Head of caudate nucleus (tissue), 42 donors: ENCODE measurements around the gene CD68.

Experiments used
- DNase-seq, 42 donors: peaks; one replicate each; pipeline versions ENCODE4 v3.0.0 to v3.0.0-alpha.2; 2020 to 2021; ENCODE audit warnings: mixed read lengths in 7 of 42
- intact Hi-C: fragments of 100-400 bp; cut with DNase I; formaldehyde crosslinking; loops from one replicate; pipeline ENCODE4 v1.15.0; 2022

CD68 gene

DNA sequence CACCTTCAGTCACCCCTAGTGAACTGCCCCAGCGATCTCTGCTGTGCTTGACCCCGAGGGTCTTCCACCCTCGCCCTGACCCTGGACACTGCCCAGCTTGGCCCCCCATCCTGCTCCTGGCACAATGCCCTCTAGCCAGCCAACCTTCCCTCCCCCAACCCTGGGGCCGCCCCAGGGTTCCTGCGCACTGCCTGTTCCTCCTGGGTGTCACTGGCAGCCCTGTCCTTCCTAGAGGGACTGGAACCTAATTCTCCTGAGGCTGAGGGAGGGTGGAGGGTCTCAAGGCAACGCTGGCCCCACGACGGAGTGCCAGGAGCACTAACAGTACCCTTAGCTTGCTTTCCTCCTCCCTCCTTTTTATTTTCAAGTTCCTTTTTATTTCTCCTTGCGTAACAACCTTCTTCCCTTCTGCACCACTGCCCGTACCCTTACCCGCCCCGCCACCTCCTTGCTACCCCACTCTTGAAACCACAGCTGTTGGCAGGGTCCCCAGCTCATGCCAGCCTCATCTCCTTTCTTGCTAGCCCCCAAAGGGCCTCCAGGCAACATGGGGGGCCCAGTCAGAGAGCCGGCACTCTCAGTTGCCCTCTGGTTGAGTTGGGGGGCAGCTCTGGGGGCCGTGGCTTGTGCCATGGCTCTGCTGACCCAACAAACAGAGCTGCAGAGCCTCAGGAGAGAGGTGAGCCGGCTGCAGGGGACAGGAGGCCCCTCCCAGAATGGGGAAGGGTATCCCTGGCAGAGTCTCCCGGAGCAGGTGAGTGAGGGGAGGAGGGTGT is 20.7 kb upstream of the CD68 start, which contains the start of gene TNFSF13:
Gene TNFSF13 (plus strand): TSS at position 207 of the 776 bp plus-strand sequence. CDS start 290 bp downstream, at position 497.
- peak in 16 of 42 donors; percentile 30 to 69 (median 43) for DNase-seq
- intact Hi-C loops, result no loop called here

DNA sequence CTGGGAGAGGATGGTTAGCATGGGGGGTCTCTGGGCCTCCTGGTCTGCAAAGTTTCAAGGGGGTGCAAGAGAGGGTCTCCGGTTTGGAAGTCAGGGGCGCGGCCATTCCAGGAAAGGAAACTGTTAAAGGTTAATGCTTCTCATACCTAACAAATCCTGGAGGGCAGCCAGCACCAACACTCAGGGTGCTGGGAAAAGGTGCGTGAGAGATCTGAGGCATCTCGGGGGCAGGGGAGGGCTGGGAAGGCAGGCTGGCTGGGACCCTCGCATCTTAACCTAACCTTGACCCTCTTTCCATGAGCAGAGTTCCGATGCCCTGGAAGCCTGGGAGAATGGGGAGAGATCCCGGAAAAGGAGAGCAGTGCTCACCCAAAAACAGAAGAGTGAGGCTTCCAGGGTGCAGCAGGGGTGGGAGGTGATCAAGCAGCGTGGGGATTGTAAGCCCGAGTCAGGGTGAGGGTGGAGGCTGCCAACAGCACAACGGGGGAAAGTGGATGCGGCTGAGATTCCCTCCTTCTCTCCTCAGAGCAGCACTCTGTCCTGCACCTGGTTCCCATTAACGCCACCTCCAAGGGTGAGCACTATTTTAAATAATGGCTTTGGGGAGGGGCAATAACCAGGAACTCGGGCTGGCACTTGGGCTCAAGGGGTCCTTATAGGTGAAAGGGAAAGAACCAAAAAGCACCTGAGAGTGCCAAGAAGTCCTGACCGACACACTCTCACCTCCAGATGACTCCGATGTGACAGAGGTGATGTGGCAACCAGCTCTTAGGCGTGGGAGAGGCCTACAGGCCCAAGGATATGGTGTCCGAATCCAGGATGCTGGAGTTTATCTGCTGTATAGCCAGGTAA is 19.9 kb upstream of the CD68 start:
- intact Hi-C loops, result loop anchor here (2.0 kb wide), 2 partner anchors 45 to 123 kb away; no protein-coding TSS in a partner anchor
- DNase-seq, result peak in 29 of 42 donors; percentile 32 to 86 (median 60)

DNA sequence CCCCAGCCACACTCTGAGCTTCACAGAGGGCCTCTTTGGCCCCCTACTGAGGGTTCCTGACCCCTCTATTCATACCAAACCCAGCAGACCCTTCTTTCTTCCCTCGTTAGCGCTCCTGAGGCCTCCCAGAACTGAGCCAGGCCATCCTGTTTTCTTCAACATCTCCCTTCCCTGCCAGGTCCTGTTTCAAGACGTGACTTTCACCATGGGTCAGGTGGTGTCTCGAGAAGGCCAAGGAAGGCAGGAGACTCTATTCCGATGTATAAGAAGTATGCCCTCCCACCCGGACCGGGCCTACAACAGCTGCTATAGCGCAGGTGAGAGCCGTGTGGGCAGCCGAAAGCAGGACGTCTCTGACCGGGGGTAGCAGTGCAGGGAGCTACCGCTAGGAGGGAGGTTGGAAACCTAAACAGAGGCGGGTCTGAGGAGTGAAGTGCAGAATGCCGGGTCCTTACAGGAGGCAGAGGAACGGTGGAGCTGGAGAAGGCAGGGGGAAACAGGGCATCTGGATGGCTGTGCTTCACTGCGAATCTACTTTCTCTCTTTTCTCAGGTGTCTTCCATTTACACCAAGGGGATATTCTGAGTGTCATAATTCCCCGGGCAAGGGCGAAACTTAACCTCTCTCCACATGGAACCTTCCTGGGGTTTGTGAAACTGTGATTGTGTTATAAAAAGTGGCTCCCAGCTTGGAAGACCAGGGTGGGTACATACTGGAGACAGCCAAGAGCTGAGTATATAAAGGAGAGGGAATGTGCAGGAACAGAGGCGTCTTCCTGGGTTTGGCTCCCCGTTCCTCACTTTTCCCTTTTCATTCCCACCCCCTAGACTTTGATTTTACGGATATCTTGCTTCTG is 19.0 kb upstream of the CD68 start:
- intact Hi-C loops, result loop anchor here (2.0 kb wide), 2 partner anchors 46 to 124 kb away; no protein-coding TSS in a partner anchor
- peak in 21 of 42 donors; percentile 21 to 70 (median 48) for DNase-seq

DNA sequence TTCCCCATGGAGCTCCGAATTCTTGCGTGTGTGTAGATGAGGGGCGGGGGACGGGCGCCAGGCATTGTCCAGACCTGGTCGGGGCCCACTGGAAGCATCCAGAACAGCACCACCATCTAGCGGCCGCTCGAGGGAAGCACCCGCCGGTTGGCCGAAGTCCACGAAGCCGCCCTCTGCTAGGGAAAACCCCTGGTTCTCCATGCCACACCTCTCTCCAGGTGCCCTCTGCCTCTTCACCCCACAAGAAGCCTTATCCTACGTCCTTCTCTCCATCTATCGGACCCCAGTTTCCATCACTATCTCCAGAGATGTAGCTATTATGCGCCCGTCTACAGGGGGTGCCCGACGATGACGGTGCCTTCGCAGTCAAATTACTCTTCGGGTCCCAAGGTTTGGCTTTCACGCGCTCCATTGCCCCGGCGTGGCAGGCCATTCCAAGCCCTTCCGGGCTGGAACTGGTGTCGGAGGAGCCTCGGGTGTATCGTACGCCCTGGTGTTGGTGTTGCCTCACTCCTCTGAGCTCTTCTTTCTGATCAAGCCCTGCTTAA is 18.3 kb upstream of the CD68 start:
- DNase-seq, result peak; percentile 78 to 96 (median 89)

DNA sequence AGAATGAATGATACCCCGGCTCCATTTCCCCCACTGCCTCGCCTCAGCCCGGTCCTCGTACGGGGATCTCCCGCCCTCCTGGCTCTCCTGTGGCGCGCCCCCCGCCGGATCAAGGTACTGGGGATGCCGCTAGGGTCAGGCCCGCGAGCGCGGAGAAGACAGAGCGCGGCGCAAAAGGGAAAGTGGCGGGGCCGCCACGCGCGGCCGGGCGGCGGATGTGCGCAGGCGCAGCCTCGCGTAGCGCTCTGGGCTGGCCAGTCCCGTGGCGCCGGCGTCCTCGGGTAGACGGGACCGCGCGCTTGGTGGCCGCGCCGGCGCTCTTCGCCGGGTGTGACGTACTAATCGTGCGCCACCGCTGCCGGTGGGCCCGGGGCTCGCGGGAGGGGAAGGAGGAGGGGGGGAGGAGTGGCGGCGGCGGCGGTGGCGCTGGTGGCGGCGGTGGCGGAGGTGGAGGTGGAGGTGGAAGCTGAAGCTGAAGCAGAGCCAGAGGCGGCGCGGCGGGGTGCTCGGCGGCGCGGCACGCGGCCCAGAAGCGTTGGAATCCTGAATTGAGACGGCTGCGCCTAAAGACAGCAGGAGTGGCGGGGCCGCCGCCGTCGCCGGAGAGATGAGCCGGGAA is 17.7 kb upstream of the CD68 start, which contains the start of gene SENP3:
Gene SENP3 (plus strand): TSS at position 331 of the 619 bp plus-strand sequence. CDS start 1,158 bp downstream, outside the sequence.
- peak; percentile 66 to 96 (median 90) for DNase-seq
- intact Hi-C loops, result loop anchor here (2.0 kb wide), 2 partner anchors 47 to 125 kb away; no protein-coding TSS in a partner anchor

More for the DNA sequence above, 18.3 kb upstream of the CD68 start:
- intact Hi-C loops, result loop anchor here (2.0 kb wide), 2 partner anchors 46 to 124 kb away; no protein-coding TSS in a partner anchor

DNA sequence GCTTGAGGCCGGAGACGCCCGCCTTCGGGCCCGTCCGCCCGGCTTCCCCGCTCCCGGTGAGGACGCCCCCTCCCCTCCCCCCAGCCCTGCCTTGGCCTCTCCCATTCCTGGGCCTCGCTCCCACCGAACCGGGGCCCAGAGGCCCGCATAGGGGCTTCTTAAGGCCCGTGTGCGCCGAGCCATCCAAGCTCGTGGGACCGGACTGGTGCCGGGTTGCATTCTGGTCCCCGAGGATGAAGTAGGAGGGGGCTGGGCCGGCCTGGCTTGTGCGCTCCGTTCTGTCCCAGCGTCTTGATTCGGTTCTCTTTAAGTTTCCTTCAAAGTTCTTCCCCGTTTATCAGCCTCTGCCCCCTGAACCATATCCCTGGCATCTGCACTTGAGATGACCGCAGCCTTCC is 17.2 kb upstream of the CD68 start:
- DNase-seq, result no peak
- intact Hi-C loops, result no loop called here

DNA sequence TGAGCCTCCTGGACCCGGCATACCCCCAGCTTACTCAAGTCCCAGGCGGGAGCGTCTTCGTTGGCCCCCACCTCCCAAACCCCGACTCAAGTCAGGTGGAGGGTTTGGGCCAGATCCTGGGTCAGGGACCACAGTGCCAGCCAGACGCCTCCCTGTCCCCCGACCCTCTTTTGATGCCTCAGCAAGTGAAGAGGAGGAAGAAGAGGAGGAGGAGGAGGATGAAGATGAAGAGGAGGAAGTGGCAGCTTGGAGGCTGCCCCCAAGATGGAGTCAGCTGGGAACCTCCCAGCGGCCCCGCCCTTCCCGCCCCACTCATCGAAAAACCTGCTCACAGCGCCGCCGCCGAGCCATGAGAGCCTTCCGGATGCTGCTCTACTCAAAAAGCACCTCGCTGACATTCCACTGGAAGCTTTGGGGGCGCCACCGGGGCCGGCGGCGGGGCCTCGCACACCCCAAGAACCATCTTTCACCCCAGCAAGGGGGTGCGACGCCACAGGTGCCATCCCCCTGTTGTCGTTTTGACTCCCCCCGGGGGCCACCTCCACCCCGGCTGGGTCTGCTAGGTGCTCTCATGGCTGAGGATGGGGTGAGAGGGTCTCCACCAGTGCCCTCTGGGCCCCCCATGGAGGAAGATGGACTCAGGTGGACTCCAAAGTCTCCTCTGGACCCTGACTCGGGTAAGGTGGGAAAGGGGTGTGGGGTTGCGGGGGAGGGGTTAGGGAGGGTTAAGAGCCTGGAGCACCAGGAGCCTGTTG is 16.1 kb upstream of the CD68 start:
- DNase-seq, result no peak
- intact Hi-C loops, result no loop called here

DNA sequence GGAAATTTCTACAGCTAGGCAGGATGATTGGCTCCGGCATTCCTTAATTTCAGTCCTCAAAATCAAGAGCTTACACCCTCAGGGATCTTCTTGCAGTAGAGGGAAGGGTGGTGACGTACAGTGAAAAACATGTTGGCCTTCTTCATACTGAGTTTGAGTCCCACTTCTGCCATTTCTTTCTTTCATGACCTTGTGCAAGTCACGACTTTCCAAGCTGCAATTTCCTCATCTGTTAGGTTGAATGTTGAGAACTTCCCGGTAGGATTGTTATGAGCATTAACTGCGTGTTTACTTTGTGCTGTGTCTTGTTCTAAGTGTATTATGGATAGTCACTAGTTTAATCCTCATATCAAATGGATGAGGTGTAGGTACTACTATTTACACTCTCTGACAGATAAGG is 9.9 kb upstream of the CD68 start:
- intact Hi-C loops, result no loop called here
- no peak for DNase-seq

DNA sequence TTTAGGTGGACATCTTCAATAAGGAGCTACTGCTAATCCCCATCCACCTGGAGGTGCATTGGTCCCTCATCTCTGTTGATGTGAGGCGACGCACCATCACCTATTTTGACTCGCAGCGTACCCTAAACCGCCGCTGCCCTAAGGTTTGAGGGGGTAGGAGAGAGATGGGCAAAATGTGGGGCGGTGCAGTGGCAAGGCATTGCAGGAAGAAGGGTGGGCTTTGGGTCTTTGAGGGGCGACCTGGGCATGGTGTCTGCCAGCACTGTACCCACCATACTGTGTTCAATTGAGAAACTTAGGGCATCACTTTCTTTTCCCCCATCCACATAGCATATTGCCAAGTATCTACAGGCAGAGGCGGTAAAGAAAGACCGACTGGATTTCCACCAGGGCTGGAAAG is 9.1 kb upstream of the CD68 start:
- intact Hi-C loops, result loop anchor here (10.0 kb wide), 1 partner anchor 216 kb away; the partner anchor contains the start of genes KCTD11 and TMEM95
- DNase-seq, result no peak

DNA sequence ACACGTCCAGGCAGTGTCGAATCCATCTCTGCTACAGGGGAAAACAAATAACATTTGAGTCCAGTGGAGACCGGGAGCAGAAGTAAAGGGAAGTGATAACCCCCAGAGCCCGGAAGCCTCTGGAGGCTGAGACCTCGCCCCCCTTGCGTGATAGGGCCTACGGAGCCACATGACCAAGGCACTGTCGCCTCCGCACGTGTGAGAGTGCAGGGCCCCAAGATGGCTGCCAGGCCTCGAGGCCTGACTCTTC is 7.2 kb upstream of the CD68 start:
- no peak for DNase-seq
- intact Hi-C loops, result loop anchor here (10.0 kb wide), 1 partner anchor 217 kb away; the partner anchor contains the start of genes KCTD11 and TMEM95

DNA sequence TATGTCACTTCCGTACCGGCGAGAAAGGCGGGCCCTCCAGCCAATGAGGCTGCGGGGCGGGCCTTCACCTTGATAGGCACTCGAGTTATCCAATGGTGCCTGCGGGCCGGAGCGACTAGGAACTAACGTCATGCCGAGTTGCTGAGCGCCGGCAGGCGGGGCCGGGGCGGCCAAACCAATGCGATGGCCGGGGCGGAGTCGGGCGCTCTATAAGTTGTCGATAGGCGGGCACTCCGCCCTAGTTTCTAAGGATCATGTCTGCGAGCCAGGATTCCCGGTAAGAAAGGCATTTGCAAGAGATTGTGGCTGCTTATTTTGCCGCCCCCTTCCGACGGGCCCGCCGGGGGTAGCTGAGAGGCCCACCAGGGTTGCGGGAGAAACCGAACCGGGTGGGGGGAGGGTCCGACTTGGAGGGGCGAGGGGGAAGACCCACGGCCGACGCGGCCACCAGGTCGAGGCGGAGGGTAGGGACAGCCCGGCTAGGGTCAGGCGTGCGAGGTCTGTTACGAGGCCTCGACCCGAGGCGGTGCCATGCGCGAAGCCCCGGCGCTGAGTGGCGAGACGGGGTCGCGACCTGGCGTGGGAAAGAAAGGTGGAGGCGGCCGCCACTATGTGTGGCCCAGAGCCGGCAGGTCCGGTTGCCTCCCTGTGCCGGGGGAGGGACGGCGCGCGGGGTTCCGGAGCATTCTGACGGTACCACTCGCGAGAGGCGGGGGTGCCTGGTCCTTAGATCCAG is 6.7 kb upstream of the CD68 start:
- intact Hi-C loops, result loop anchor here (10.0 kb wide), 1 partner anchor 218 kb away; the partner anchor contains the start of genes KCTD11 and TMEM95
- peak; percentile 98 to 100 (median 100) for DNase-seq

DNA sequence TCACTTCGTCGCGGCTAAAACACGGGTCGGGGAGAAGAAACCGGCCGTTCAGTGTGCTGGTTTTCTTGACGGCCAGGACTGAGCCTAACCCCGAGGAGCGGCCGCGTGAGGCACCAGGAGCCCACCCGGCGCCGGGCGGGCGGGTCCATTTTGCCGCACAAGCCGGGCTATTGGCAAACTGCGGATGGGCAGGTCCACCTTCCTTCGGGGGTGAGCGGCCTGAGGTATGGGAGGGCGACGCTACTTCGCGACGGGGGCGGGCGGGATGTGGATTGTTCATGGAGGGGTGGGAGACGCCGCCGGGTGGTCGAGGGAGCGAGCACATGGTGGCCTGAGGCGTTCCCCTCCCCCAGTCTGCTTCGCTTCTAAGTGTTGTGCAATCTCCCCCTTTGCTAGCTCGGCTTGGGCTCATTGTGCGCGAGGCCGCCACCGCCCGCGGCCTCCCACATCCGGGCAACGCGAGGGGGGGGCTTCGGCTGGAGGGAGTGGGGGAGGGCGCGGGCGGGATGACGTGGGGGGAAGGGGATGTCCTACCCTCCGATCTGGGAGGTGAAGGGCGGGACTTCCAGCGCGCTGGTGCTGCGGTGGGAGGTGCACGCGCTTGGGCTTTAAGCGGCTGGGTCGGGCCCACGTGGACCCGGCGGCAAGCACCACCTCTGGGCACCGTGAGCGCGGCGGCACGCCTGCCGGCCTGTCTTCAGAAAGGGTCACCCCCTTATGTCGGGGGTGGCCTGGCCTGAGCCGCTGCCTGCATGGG is 5.9 kb upstream of the CD68 start:
- intact Hi-C loops, result loop anchor here (10.0 kb wide), 1 partner anchor 219 kb away; the partner anchor contains the start of genes KCTD11 and TMEM95
- DNase-seq, result peak; percentile 76 to 95 (median 89)

DNA sequence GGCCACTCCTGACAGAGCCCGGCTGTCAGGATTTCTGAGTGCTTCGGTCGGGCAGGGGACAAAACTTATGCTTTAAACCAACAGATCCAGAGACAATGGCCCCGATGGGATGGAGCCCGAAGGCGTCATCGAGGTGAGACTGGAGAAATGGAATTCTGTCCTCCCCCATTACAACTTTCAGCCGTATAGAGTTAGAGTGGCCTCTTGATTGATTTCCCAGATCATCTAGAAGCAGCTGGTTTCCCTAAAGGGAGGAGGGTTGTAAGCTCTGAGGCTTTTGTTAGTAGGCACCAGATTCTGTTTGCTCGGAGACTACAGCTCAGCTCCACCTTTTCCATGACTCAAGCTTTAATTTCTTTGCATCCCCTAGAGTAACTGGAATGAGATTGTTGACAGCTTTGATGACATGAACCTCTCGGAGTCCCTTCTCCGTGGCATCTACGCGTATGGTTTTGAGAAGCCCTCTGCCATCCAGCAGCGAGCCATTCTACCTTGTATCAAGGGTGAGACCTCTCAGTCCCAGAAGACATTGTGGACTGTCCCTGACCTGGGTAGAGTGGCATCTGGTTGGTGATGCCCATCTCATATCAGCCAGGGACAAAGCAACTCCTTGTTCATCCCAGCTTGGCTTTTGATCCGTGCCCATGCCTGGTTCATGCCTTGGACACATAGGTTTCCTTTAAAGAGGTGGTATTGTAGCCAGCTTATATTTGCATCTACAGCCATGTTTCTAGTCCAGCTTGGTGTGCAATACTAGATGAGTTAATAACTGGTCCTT is 5.1 kb upstream of the CD68 start:
- intact Hi-C loops, result loop anchor here (10.0 kb wide), 1 partner anchor 220 kb away; the partner anchor contains the start of genes KCTD11 and TMEM95
- no peak for DNase-seq

DNA sequence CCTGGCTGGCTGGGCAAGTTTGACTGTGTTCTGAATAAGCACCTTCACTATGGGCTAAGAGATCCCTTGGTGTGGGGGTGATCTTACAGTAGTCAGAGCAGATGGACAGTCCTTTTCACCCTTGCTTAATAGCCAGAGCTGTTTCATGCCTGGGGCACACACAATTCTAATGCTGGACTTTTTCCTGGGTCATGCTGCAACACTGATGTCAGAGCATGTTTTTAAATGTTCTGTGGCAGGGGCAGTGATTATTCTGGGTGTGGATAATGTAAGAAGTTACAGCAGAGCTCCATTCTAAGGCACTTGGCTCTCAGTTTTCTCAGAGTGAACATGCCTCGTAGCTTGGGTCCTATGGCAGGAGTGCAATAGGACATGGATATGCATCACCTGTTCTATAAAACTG is 4.0 kb upstream of the CD68 start:
- intact Hi-C loops, result loop anchor here (10.0 kb wide), 1 partner anchor 221 kb away; the partner anchor contains the start of genes KCTD11 and TMEM95

DNA sequence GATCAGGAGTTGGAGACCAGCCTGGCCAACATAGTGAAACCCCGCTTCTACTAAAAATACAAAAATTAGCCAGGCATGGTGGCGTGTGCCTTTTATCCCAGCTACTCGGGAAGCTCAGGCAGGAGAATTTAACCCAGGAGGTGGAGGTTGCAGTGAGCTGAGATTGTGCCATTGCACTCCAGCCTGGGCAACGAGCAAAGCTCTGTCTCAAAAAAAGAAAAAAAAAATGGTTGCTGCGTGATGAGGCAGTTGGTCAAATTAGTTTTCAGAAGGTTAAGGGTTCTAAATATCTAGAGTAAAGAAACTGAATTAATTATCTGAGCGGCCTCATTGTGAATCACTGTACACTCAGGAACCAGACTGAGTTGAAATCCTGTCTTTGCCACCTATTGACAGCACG is 3.5 kb upstream of the CD68 start:
- intact Hi-C loops, result loop anchor here (10.0 kb wide), 1 partner anchor 221 kb away; the partner anchor contains the start of genes KCTD11 and TMEM95
- no peak for DNase-seq

More for the DNA sequence above, 4.0 kb upstream of the CD68 start:
- no peak for DNase-seq
